ENCODE data around the gene PRKN. TPM values are rescaled to one million over a fixed set of nuclear protein-coding genes. Genes with fewer than 3 reads are reported as not detected.
A peak's percentile ranks its signal among the peaks of the same experiment; 100 is the strongest.

PRKN gene
- total and polyA plus RNA-seq, 3 experiments from 2014 or later, result 0.22 to 1.0 (median 0.55) TPM

- Histone ChIP-seq H3K36me3 (ENCODE audit: insufficient read depth, low read length) (no peaks in the 10 kb centered on the region), H3K4me1 (ENCODE audit: insufficient read depth, low read length) (no peaks in the 10 kb centered on the region), H3K27me3 (ENCODE audit: insufficient read depth, low read length, poor library complexity, severe bottlenecking) (no peaks in the 10 kb centered on the region), H3K27ac (ENCODE audit: low read depth, low read length) (no peak overlapping the region), H3K9me3 (ENCODE audit: low read length) (no peaks in the 10 kb centered on the region), H3K4me3 (ENCODE audit: low read length) (no peak overlapping the region)
- Mint-ChIP-seq H3K27ac (no peak overlapping the region), H3K27me3 (no peaks in the 10 kb centered on the region), H3K9me3 (peaks cover 0 to 10% (median 2%) of the 10 kb centered on the region in 5 donors), H3K4me1 (no peaks in the 10 kb centered on the region), H3K4me3 (no peak overlapping the region), H3K36me3 (peaks cover 0 to 4% (median 0%) of the 10 kb centered on the region in 3 donors)
- no peak for DNase-seq
- POLR2A ChIA-PET, result no interaction called here
- CTCF ChIA-PET, result no interaction called here
These were observed 776.4 kb downstream of the PRKN start for GRCh38 chr6:161951126-161951525.

GRCh38 chr6:161949531-161949930, 778.0 kb downstream of the PRKN start:
- H3K4me1 ChIP-seq (ENCODE audit: insufficient read depth, low read length), result no peaks in the 10 kb centered on the region
- CTCF ChIA-PET, result no interaction called here
- no peaks in the 10 kb centered on the region for H3K27me3 ChIP-seq (ENCODE audit: insufficient read depth, low read length, poor library complexity, severe bottlenecking)
- POLR2A ChIA-PET, result no interaction called here
- no peaks in the 10 kb centered on the region for H3K27me3 Mint-ChIP-seq
- no peaks in the 10 kb centered on the region for H3K4me1 Mint-ChIP-seq
- no peak overlapping the region for H3K4me3 Mint-ChIP-seq
- H3K27ac ChIP-seq (ENCODE audit: low read depth, low read length), result no peak overlapping the region
- H3K36me3 ChIP-seq (ENCODE audit: insufficient read depth, low read length), result no peaks in the 10 kb centered on the region
- DNase-seq, result no peak
- H3K9me3 Mint-ChIP-seq, result peaks cover 0 to 10% (median 2%) of the 10 kb centered on the region in 5 donors
- no peak overlapping the region for H3K4me3 ChIP-seq (ENCODE audit: low read length)
- H3K36me3 Mint-ChIP-seq, result peaks cover 0 to 4% (median 0%) of the 10 kb centered on the region in 3 donors
- H3K9me3 ChIP-seq (ENCODE audit: low read length), result no peaks in the 10 kb centered on the region
- H3K27ac Mint-ChIP-seq, result no peak overlapping the region

- no peak for DNase-seq
- H3K4me3 Mint-ChIP-seq, result no peak overlapping the region
- H3K27me3 Mint-ChIP-seq, result no peaks in the 10 kb centered on the region
- H3K36me3 Mint-ChIP-seq, result peaks cover 0 to 4% (median 0%) of the 10 kb centered on the region in 3 donors
- H3K27ac Mint-ChIP-seq, result no peak overlapping the region
- Histone ChIP-seq H3K36me3 (ENCODE audit: insufficient read depth, low read length) (no peaks in the 10 kb centered on the region), H3K4me1 (ENCODE audit: insufficient read depth, low read length) (no peaks in the 10 kb centered on the region), H3K27me3 (ENCODE audit: insufficient read depth, low read length, poor library complexity, severe bottlenecking) (no peaks in the 10 kb centered on the region), H3K4me3 (ENCODE audit: low read length) (no peak overlapping the region), H3K27ac (ENCODE audit: low read depth, low read length) (no peak overlapping the region), H3K9me3 (ENCODE audit: low read length) (no peaks in the 10 kb centered on the region)
- peaks cover 0 to 10% (median 2%) of the 10 kb centered on the region in 5 donors for H3K9me3 Mint-ChIP-seq
- no peaks in the 10 kb centered on the region for H3K4me1 Mint-ChIP-seq
- ChIA-PET CTCF (no interaction called here), POLR2A (no interaction called here)
These were observed 779.1 kb downstream of the PRKN start for GRCh38 chr6:161948462-161948861.

- H3K4me1 ChIP-seq (ENCODE audit: insufficient read depth, low read length), result no peaks in the 10 kb centered on the region
- H3K4me1 Mint-ChIP-seq, result no peaks in the 10 kb centered on the region
- no peaks in the 10 kb centered on the region for H3K9me3 ChIP-seq (ENCODE audit: low read length)
- H3K27ac Mint-ChIP-seq, result peak overlapping the region in 1 of 8 donors; percentile 3
- no peak overlapping the region for H3K4me3 Mint-ChIP-seq
- H3K9me3 Mint-ChIP-seq, result peaks cover 0 to 10% (median 2%) of the 10 kb centered on the region in 5 donors
- H3K27ac ChIP-seq (ENCODE audit: low read depth, low read length), result no peak overlapping the region
- no peak overlapping the region for H3K4me3 ChIP-seq (ENCODE audit: low read length)
- peaks cover 0 to 4% (median 0%) of the 10 kb centered on the region in 3 donors for H3K36me3 Mint-ChIP-seq
- ChIA-PET CTCF (no interaction called here), POLR2A (no interaction called here)
- no peaks in the 10 kb centered on the region for H3K27me3 ChIP-seq (ENCODE audit: insufficient read depth, low read length, poor library complexity, severe bottlenecking)
- no peaks in the 10 kb centered on the region for H3K36me3 ChIP-seq (ENCODE audit: insufficient read depth, low read length)
- H3K27me3 Mint-ChIP-seq, result no peaks in the 10 kb centered on the region
- no peak for DNase-seq
These were observed 780.2 kb downstream of the PRKN start for GRCh38 chr6:161947371-161947770.

DNA sequence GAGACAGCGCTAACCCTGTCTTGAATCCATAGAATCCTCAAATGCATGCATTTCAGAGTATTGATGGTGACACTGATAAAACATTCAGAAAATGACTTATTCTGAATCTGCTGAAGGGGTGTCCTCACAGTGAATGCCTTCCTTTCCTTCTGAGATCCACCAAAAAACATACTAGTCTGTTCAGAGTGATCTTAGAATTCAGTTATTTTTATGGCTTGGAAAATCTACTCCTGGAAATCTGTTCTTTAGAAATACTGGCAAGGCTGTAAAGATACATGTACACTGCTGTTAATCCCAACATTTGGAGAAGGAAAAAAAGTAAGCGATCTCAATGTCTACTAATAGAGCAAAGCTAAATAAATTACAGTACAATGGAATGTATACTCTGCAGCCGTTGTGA, 781.1 kb downstream of the PRKN start:
- Histone ChIP-seq H3K36me3 (ENCODE audit: insufficient read depth, low read length) (no peaks in the 10 kb centered on the region), H3K9me3 (ENCODE audit: low read length) (no peaks in the 10 kb centered on the region), H3K4me1 (ENCODE audit: insufficient read depth, low read length) (no peaks in the 10 kb centered on the region), H3K4me3 (ENCODE audit: low read length) (no peak overlapping the region), H3K27me3 (ENCODE audit: insufficient read depth, low read length, poor library complexity, severe bottlenecking) (no peaks in the 10 kb centered on the region), H3K27ac (ENCODE audit: low read depth, low read length) (no peak overlapping the region)
- CTCF ChIA-PET, result no interaction called here
- H3K36me3 Mint-ChIP-seq, result peaks cover 0 to 4% (median 0%) of the 10 kb centered on the region in 3 donors
- H3K9me3 Mint-ChIP-seq, result peaks cover 0 to 9% (median 2%) of the 10 kb centered on the region in 5 donors
- no peak overlapping the region for H3K4me3 Mint-ChIP-seq
- H3K27ac Mint-ChIP-seq, result no peak overlapping the region
- POLR2A ChIA-PET, result no interaction called here
- H3K4me1 Mint-ChIP-seq, result no peaks in the 10 kb centered on the region
- no peaks in the 10 kb centered on the region for H3K27me3 Mint-ChIP-seq
- no peak for DNase-seq

GRCh38 chr6:161943561-161943960, 784.0 kb downstream of the PRKN start:
- POLR2A ChIA-PET, result no interaction called here
- Histone ChIP-seq H3K27me3 (ENCODE audit: insufficient read depth, low read length, poor library complexity, severe bottlenecking) (no peaks in the 10 kb centered on the region), H3K4me3 (ENCODE audit: low read length) (no peak overlapping the region), H3K36me3 (ENCODE audit: insufficient read depth, low read length) (no peaks in the 10 kb centered on the region), H3K4me1 (ENCODE audit: insufficient read depth, low read length) (no peaks in the 10 kb centered on the region), H3K27ac (ENCODE audit: low read depth, low read length) (no peak overlapping the region), H3K9me3 (ENCODE audit: low read length) (no peaks in the 10 kb centered on the region)
- Mint-ChIP-seq H3K36me3 (no peaks in the 10 kb centered on the region), H3K27ac (no peak overlapping the region), H3K27me3 (no peaks in the 10 kb centered on the region), H3K9me3 (peaks cover 0 to 7% (median 0%) of the 10 kb centered on the region in 5 donors), H3K4me1 (no peaks in the 10 kb centered on the region), H3K4me3 (no peak overlapping the region)
- CTCF ChIA-PET, result no interaction called here
- no peak for DNase-seq

- POLR2A ChIA-PET, result no interaction called here
- CTCF ChIA-PET, result no interaction called here
These were observed 786.0 kb downstream of the PRKN start for GRCh38 chr6:161941565-161941964.

DNA sequence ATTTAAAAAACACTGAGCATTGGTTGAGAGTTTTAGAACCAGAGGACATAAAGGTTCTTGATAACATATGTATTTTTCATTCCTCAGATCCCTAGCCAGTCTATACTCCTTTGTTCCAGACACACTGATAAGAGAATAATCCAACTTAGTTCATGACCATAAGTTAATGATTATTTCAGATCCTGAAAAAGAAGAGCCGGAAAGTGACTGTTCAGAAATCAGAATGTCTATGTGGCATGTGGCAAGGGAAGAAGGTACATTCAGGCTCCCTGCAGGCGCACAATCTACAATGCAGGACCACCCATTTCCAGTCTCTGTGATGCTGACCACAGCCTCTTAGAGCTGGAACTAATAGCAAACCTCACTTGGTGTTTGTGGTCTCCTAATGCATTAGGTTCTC, 787.0 kb downstream of the PRKN start:
- Histone ChIP-seq H3K27ac (ENCODE audit: low read depth, low read length) (no peak overlapping the region), H3K36me3 (ENCODE audit: insufficient read depth, low read length) (no peaks in the 10 kb centered on the region), H3K4me3 (ENCODE audit: low read length) (no peak overlapping the region), H3K27me3 (ENCODE audit: insufficient read depth, low read length, poor library complexity, severe bottlenecking) (no peaks in the 10 kb centered on the region), H3K4me1 (ENCODE audit: insufficient read depth, low read length) (no peaks in the 10 kb centered on the region), H3K9me3 (ENCODE audit: low read length) (no peaks in the 10 kb centered on the region)
- no peaks in the 10 kb centered on the region for H3K27me3 Mint-ChIP-seq
- no peaks in the 10 kb centered on the region for H3K4me1 Mint-ChIP-seq
- H3K27ac Mint-ChIP-seq, result no peak overlapping the region
- CTCF ChIA-PET, result no interaction called here
- no peaks in the 10 kb centered on the region for H3K36me3 Mint-ChIP-seq
- POLR2A ChIA-PET, result no interaction called here
- DNase-seq, result no peak
- H3K9me3 Mint-ChIP-seq, result peaks cover 0 to 10% (median 3%) of the 10 kb centered on the region in 5 donors
- H3K4me3 Mint-ChIP-seq, result no peak overlapping the region

More at GRCh38 chr6:161941565-161941964, 786.0 kb downstream of the PRKN start:
- H3K9me3 Mint-ChIP-seq, result peaks cover 0 to 10% (median 3%) of the 10 kb centered on the region in 5 donors
- no peak overlapping the region for H3K4me3 Mint-ChIP-seq
- Histone ChIP-seq H3K27ac (ENCODE audit: low read depth, low read length) (no peak overlapping the region), H3K27me3 (ENCODE audit: insufficient read depth, low read length, poor library complexity, severe bottlenecking) (no peaks in the 10 kb centered on the region), H3K4me3 (ENCODE audit: low read length) (no peak overlapping the region), H3K36me3 (ENCODE audit: insufficient read depth, low read length) (no peaks in the 10 kb centered on the region), H3K9me3 (ENCODE audit: low read length) (no peaks in the 10 kb centered on the region), H3K4me1 (ENCODE audit: insufficient read depth, low read length) (no peaks in the 10 kb centered on the region)
- no peaks in the 10 kb centered on the region for H3K4me1 Mint-ChIP-seq
- DNase-seq, result no peak
- H3K36me3 Mint-ChIP-seq, result no peaks in the 10 kb centered on the region
- H3K27me3 Mint-ChIP-seq, result no peaks in the 10 kb centered on the region
- no peak overlapping the region for H3K27ac Mint-ChIP-seq

DNA sequence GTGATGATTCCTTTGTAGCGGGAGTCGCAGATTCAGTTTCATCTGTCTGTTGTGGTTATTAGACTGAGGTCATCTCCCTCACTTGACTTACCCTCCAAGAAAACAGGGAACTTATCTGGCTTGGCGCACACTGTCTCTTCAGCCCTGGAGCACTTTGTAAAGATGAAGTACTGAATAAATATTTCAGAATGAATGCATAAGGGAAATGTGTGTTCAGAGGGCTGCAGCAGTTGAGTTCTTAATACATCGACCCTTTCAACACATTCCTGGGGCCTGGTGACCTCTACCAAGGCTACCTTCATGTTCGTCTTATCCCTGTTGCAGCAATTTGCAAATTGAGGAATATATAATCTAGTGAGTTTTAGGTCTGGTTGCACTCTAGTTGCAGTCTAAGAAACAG, 801.2 kb downstream of the PRKN start:
- DNase-seq, result no peak
- Histone ChIP-seq H3K27ac (ENCODE audit: low read depth, low read length) (no peak overlapping the region), H3K9me3 (ENCODE audit: low read length) (no peaks in the 10 kb centered on the region), H3K27me3 (ENCODE audit: insufficient read depth, low read length, poor library complexity, severe bottlenecking) (no peaks in the 10 kb centered on the region), H3K36me3 (ENCODE audit: insufficient read depth, low read length) (no peaks in the 10 kb centered on the region), H3K4me1 (ENCODE audit: insufficient read depth, low read length) (no peaks in the 10 kb centered on the region), H3K4me3 (ENCODE audit: low read length) (no peak overlapping the region)
- H3K4me1 Mint-ChIP-seq, result no peaks in the 10 kb centered on the region
- no peaks in the 10 kb centered on the region for H3K36me3 Mint-ChIP-seq
- H3K27ac Mint-ChIP-seq, result no peak overlapping the region
- H3K27me3 Mint-ChIP-seq, result no peaks in the 10 kb centered on the region
- POLR2A ChIA-PET, result no interaction called here
- CTCF ChIA-PET, result no interaction called here
- peaks cover 0 to 3% (median 2%) of the 10 kb centered on the region in 5 donors for H3K9me3 Mint-ChIP-seq
- no peak overlapping the region for H3K4me3 Mint-ChIP-seq
